Osteoblast (primary cell): ENCODE data around the gene FBXW8. TPM values are rescaled to one million over a fixed set of nuclear protein-coding genes. Genes with fewer than 3 reads are reported as not detected.

ENCODE experiments used
- DNase-seq: peaks from one replicate; pipeline ENCODE4 v3.0.0; 2011; ENCODE audit warnings: low spot score, mixed read lengths; ENCODE audit not compliant: insufficient read length; ENCODE audit errors: missing footprints
- H2AFZ ChIP-seq: 2 replicates; pipeline ENCODE4 v1.6.0; 2011; ENCODE audit warnings: mild to moderate bottlenecking, low read length
- H3K27ac ChIP-seq: 2 replicates; pipeline ENCODE4 v1.5.1; 2011; ENCODE audit warnings: mild to moderate bottlenecking, low read depth, low read length, moderate library complexity
- H3K27me3 ChIP-seq: 2 replicates; pipeline ENCODE4 v1.6.0; 2012; ENCODE audit warnings: mild to moderate bottlenecking, control low read depth, inconsistent platforms, low read length, moderate library complexity; ENCODE audit not compliant: insufficient read depth
- H3K36me3 ChIP-seq: 2 replicates; pipeline ENCODE4 v1.5.1; 2011; ENCODE audit warnings: mild to moderate bottlenecking, low read length, control low read depth, moderate library complexity; ENCODE audit not compliant: insufficient read depth
- H3K4me1 ChIP-seq: 2 replicates; pipeline ENCODE4 v1.5.1; 2011; ENCODE audit warnings: mild to moderate bottlenecking, low read length, control low read depth, moderate library complexity; ENCODE audit not compliant: insufficient read depth
- H3K4me2 ChIP-seq: 2 replicates; pipeline ENCODE4 v1.6.0; 2011; ENCODE audit warnings: mild to moderate bottlenecking, low read length; ENCODE audit not compliant: insufficient read depth
- H3K4me3 ChIP-seq: fragments of 200-600 bp; sonication (generic); 3 replicates; pipeline ENCODE4 v1.5.1; 2012; ENCODE audit warnings: mild to moderate bottlenecking, low read length, inconsistent platforms; ENCODE audit not compliant: insufficient read depth
- H3K79me2 ChIP-seq: 2 replicates; pipeline ENCODE4 v1.6.0; 2012; ENCODE audit warnings: mild to moderate bottlenecking, low read length, control low read depth, inconsistent platforms; ENCODE audit not compliant: insufficient read depth
- H3K9me3 ChIP-seq: 2 replicates; pipeline ENCODE4 v1.5.1; 2011; ENCODE audit warnings: low read depth, low read length, control low read depth
- H4K20me1 ChIP-seq: 2 replicates; pipeline ENCODE4 v1.6.0; 2012; ENCODE audit warnings: mild to moderate bottlenecking, low read length, control low read depth; ENCODE audit not compliant: insufficient read depth
- total RNA-seq: library from RNA; depleted of rRNA; stranded (reverse); fragments of >200 nt; gene quantifications from 2 replicates; pipeline ENCODE4 v1.2.3, GENCODE V29; 2012
- TF ChIP-seq, protein P1 (sequence below): IDR thresholded peaks from 2 replicates; pipeline ENCODE4 v1.5.1; 2011; ENCODE audit warnings: mild to moderate bottlenecking, low read depth, low read length, moderate library complexity; ENCODE audit errors: extremely low read depth

Gene FBXW8
- total RNA-seq, 1 donor, result 27.5 TPM

DNA sequence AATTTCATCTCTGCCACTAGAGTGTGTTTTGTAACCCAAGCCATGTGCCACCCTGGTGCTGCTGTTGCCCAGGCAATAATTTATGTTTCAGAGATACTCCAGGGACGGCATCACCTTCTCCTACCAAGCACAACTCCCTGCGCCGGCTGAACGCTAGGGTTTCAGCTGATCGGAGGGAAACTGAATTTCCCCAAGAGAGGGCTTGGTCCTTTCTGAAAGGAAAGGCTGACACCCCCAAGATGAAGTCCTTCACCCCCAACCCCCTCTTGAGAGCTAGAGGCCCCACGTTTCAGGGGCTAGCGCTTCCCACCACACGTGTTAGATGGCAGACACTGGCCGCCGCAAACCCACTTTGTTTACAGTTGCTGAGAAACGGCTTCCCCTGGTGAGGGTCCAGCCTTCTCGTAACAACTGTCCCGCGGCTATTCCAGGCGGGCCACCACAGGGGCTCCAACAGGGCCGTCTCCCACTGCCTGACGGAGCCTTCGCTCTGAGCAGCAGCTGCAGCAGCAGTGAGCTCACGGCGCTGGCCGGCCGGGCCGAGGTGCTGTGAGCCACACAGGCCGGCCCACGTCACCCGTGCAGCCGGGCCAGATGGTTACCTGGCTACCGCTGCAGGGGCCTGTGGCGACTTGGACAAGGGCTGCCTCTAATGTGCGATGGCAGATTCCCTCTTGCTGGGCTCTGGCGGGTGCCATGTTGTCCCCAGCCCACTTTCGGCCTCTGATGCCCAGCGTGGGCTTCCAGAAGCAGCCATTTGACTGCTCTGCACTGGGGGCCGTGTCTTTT is 122.0 kb downstream of the FBXW8 start:
- no peaks in the 10 kb centered on the region for H4K20me1 ChIP-seq
- H2AFZ ChIP-seq, result no peak overlapping the region
- TF ChIP-seq, protein P1, sequence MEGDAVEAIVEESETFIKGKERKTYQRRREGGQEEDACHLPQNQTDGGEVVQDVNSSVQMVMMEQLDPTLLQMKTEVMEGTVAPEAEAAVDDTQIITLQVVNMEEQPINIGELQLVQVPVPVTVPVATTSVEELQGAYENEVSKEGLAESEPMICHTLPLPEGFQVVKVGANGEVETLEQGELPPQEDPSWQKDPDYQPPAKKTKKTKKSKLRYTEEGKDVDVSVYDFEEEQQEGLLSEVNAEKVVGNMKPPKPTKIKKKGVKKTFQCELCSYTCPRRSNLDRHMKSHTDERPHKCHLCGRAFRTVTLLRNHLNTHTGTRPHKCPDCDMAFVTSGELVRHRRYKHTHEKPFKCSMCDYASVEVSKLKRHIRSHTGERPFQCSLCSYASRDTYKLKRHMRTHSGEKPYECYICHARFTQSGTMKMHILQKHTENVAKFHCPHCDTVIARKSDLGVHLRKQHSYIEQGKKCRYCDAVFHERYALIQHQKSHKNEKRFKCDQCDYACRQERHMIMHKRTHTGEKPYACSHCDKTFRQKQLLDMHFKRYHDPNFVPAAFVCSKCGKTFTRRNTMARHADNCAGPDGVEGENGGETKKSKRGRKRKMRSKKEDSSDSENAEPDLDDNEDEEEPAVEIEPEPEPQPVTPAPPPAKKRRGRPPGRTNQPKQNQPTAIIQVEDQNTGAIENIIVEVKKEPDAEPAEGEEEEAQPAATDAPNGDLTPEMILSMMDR, result no peak
- H3K4me2 ChIP-seq, result peak overlapping the region; percentile 45
- H3K4me3 ChIP-seq, result peak overlapping the region; percentile 16
- DNase-seq, result no peak
- H3K36me3 ChIP-seq, result peaks cover 19% of the 10 kb centered on the region
- H3K4me1 ChIP-seq, result peaks cover 7% of the 10 kb centered on the region
- no peaks in the 10 kb centered on the region for H3K9me3 ChIP-seq
- H3K27ac ChIP-seq, result no peak overlapping the region
- peaks cover 40% of the 10 kb centered on the region for H3K27me3 ChIP-seq
- H3K79me2 ChIP-seq, result no peaks in the 10 kb centered on the region

DNA sequence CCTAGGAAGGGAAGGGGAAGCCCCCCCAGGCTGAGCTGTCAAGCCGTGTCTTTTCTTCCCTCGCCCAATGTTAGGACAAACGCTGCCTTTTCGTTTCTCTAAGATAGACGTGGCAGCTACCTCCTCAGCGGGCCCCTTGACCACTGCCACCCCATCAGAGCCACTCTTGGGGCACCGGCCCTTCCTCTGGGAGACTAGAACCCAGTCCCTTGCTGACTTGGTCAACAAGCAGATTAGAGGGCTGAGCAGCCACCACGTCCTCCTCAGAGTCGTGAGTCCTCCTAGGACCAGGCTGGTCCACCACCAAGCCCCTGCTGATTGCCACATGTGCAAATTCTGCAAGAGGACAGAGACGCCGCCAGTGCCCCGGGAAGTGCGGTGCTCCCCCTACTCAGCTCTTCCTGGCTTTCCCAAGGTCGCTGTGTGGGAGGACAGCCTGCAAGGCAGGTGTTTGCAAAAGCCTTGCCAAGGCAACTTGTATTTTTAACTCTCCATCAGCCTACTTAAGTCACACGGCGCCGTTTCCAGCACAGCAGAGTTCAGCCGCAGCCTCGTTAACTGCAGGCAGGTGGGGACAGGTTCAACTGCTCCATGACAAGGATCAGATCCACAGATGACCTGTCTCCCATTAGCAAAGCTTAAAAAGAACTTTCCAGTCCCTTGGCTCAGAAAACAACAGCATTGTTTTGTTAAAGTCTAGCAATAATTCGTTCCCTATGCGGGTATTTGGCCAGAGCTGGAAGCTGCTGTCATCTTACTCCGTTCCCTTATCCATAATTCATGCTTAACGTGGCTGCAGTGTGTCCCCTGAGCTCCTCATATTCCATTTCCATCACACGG is 122.9 kb downstream of the FBXW8 start:
- Histone ChIP-seq H3K36me3 (peaks cover 11% of the 10 kb centered on the region), H3K4me3 (peak overlapping the region; percentile 16), H3K27ac (no peak overlapping the region), H3K9me3 (no peaks in the 10 kb centered on the region), H3K79me2 (no peaks in the 10 kb centered on the region), H2AFZ (no peak overlapping the region), H3K27me3 (peaks cover 40% of the 10 kb centered on the region), H3K4me1 (peaks cover 7% of the 10 kb centered on the region), H4K20me1 (no peaks in the 10 kb centered on the region), H3K4me2 (peak overlapping the region; percentile 45)
- DNase-seq, result no peak
- TF ChIP-seq, protein P1, result no peak

DNA sequence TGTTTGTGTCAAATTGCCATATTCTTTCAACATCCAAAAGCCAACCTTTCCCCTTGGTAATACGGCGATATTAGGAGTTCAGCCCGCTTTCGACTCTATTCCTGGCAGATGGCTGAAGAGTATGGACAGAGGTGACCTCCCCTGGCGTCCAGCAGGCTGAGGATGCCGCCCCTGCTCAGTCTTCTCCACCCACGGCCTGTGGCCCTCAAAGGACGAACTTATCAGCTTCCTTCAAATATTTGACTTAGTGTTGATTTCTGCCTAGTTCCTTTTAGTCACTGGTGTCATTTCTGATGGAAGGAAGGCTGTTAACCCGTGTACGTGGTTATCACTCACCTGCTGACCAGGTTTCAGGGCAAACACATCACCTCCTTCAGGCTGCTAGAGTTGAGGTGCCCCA is 123.5 kb downstream of the FBXW8 start:
- Histone ChIP-seq H3K4me2 (no peak overlapping the region), H3K4me1 (peaks cover 7% of the 10 kb centered on the region), H2AFZ (no peak overlapping the region)

More for the DNA sequence above, 123.5 kb downstream of the FBXW8 start:
- Histone ChIP-seq H3K36me3 (peaks cover 5% of the 10 kb centered on the region), H3K79me2 (no peaks in the 10 kb centered on the region), H3K4me3 (no peak overlapping the region), H4K20me1 (no peaks in the 10 kb centered on the region), H3K27ac (no peak overlapping the region), H3K9me3 (no peaks in the 10 kb centered on the region), H3K27me3 (peaks cover 40% of the 10 kb centered on the region)
- TF ChIP-seq, protein P1, result no peak
- DNase-seq, result no peak
